ENCODE measurements around the gene TBC1D23.

GRCh38 chr3:100256731-100257151, 4.1 kb upstream of the TBC1D23 start:
- TF ChIP-seq CTCF (conservative IDR thresholded peaks at IDR 0.05) (no peak), EZH2 (IDR thresholded peaks at IDR 0.05; ENCODE audit: low read depth) (no peak)

Measured in PC-9 (cell line).